ENCODE results near the gene ZDHHC3.
A peak's percentile ranks its signal among the peaks of the same experiment; 100 is the strongest.

ZDHHC3 gene

DNA sequence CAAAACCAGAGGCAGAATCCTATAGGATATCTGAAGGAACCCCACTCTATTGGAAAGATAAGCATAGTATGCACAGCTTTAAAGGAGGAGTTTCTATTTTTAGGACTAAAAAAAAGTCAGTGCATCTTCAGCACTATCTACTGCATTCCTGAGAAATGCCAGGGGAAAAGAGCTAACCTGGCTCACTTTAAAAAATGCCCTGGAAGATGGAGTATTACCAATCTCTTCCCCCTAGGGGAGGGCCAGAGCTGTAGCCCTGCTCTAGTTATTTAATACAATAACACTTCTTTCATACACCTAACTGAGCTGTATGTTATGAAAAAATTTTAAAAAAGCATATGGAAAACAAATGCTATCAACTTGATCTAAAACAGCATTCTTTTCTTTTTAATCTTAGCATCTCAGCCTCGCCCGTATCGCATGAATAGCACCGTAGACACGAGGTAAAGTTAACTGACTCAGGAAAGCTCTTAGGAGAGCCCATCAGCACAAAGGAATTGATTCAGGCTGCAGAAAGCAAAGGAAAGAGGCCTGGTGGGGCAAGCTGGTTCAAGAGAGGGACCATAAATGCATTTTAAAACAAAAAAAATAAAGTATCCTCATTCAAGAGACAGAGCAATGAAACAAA lies 51.4 kb downstream of the ZDHHC3 start:
- no peak for DNase-seq

DNA sequence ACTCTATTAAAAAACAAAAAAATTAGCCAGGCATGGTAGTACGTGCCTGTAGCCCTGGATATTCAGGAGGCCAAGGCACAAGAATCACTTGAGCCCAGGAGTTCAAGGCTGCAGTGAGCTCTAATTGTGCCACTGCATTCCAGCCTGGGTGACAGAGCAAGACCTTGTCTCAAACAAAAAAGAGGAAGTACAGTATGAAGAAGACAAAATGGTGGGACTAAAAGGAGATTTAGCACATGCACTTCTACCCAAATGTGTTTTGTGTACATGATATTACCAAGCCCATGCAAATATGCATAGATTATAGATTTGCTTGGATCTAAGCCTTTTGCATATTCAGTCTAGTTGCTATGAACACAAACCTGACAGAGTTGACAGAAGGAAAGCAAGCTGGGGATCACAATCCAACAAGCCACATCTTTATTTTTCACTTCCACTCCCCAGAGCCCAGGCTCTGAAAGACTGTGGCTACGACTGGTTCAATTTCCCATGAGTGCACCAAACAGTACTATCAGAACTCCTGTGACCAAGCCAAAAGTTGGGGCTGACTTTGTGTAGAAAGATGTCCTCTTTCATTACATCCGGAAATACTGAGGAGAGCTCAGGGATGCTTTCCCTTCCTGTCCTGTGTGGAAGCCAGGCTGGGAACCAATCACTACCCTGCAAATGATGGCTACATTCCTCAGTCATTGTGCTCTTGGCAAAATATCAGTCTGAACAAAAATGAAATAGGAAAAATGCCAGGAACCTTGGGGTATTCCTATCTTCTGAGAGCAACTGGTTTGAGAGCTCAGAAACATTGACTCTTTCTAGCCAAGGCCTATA lies 52.1 kb downstream of the ZDHHC3 start:
- DNase-seq, result peak; percentile 60 to 63

DNA sequence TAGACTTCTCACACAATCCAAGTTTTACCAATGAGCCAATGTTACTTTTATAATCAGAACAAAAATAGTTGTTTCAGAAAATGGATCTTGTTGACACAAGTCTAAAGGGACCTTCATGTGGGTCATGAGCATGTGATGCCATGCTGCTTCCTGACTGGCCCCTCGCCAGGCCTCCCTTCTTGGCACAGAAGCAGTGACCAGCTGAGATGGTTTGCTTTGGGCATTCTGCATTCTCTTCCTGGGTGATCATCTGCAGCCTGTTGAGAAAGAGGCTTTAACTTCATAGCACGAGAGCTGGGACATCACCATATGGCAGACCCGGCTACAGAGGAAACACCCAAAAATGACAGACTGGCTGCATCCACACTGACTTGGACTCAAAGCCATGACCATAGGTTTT lies 55.9 kb downstream of the ZDHHC3 start:
- no peak for DNase-seq

DNA sequence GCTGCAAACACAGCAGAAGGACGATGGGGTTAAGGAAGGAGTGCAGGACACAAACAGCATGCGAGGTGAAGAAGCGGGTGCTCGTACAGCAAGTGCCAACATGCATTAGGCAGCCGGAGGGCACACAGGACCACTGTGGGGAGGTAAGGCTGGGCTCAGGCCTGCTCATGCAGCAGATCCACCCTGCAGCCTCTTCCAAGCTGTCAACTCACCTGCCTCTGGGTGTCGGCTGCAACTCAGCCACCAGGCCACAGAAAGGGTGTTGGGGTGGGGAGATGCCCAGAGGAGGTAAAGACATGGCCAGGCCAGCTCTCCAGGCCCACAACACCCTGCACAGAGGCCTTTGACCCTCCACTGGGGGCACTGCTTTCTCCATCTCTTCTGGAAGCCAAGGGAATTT lies 57.4 kb downstream of the ZDHHC3 start:
- no peak for DNase-seq

DNA sequence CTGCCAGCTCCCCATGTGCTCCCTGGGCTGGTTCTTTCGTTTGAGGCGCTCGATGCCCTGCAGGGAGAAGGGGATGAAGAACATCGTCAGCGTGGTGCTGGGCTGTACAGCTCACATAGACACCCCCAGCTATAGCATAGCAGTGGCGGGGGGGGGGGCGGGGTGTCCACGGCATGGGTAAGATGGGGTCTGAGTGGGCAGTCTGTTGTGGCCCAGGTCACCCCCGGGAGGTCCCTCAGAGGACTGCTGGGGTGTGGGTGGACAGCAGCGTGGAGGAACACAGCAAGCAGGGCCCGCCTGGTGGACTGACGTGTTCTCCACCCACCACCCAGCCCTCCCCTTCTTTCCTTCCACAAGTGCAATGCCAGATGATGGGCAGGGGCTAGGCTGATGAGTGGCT lies 57.9 kb downstream of the ZDHHC3 start:
- DNase-seq, result no peak

DNA sequence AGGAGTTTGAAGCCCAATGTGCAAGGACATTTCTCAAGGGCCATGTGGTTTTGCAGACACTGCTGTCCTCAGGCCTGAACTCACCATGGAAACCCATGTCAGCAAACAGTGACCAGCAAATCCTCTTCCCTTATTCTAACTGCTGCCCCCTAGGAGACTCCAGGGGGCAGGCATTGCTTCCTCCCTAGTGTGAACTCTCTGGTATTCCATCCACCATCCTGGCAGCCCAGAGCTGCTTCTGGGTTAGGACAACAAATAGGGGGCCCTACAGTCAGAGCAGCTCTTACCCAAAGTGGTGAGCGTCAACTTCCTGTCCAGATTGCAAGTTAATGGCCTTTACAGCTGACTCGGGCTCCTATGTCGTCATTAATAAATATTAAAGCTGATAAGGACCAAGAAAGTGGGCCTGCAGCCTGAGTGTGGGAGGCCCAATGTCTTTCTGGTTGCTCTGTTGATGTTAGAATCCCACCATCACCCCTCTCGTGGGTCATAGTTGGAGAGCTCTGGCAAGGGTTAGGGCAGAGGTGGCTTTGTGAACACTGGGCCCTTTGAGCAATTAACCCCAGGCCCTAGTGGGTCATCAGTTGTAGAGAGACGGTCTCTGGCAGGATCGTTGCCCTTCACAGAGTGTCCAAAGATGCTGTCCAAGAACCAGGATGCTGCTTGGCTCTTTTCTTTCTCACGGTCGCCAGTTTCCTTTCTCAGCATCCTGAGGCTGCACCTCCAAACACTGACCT lies 60.1 kb downstream of the ZDHHC3 start:
- no peak for DNase-seq

GRCh38 chr3:44914936-44915335 lies 61.0 kb downstream of the ZDHHC3 start:
- DNase-seq, result peak in 1 of 2 experiments; percentile 36

DNA sequence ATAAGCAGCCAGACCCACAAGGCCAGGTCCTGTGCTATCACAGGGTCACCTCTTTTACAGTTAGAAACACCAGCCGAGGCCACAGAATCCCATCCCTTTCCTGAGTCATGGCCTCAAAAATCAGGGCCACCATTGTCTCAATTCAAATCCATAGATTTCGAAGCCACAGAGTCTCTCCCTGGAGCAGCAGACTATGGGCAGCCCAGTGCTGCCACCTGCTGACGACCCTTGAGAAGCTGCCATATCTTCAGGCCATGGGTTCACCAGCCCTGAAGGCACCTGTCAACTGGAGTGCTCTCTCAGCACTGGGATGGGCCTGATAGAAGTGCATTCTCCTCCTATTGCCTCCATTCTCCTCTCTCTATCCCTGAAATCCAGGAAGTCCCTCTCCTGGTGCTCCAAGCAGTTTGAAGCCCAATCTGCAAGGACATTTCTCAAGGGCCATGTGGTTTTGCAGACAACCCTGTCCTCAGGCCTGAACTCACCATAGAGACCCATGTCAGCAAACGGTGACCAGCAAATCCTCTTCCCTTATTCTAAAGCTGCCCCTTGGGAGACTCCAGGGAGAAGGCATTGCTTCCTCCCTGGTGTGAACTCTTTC lies 62.0 kb downstream of the ZDHHC3 start:
- peak; percentile 61 to 75 for DNase-seq

- DNase-seq, result no peak
Observed at GRCh38 chr3:44910693-44911092, 65.3 kb downstream of the ZDHHC3 start.

DNA sequence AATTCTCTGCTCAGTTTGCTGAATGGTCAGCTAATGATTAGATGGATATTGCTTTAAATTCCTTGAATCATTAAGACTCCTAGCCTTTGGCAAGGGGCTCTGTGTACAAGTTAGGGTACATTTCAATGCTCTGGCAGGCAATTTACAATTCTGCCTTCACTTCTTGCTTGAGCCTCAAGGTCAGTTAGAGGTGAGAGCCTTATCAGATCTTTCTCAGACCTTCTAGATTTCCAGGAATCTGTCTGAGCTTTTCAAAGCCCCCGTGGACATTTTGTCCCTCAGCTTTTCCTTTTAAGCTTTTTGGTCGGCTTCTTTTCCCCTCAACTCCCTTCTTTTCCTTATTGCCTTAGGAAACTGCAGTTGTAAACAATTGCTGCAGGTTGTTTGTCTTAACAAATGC lies 66.9 kb downstream of the ZDHHC3 start:
- no peak for DNase-seq

DNA sequence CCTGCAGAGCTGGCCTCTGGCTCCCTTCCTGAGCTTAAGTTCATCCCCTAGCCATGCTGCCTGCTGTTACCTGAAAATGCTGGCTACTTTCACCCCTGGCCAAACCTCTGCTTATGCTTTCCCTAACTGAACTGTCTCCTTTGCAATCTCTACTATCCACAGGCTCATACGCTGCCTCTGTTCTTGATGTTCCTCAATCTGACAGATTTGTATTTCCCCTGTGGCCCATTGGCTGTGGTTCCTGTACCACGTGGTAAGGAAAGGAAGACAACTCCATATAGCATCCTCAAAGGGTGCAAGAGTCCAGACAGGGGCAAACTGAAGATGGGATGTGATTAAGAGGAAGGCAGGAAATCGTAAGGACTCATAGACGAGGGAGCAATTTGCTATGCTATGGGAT lies 68.4 kb downstream of the ZDHHC3 start:
- DNase-seq, result no peak

DNA sequence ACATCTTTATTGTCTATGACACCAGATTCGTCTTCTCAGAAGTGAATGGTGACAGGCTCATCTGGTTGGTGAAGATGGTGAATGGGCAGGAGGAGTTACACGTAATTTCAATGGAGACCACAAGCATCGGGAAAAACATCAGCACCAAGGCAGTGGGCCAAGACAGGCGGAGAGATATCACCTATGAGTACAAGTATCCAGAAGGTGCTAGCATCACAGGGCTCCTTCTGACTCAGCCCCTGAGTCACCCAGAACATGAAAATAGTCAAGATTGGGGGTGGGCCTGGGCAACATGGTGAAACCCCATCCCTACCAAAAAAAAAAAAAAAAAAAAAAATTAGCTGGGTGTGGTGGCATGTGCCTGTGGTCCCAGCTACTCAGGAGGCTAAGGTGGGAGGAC lies 69.0 kb downstream of the ZDHHC3 start:
- DNase-seq, result no peak

GRCh38 chr3:44905446-44906157 lies 70.4 kb downstream of the ZDHHC3 start:
- DNase-seq, result no peak

- DNase-seq, result no peak
Observed at GRCh38 chr3:44903751-44904150, 72.2 kb downstream of the ZDHHC3 start.

DNA sequence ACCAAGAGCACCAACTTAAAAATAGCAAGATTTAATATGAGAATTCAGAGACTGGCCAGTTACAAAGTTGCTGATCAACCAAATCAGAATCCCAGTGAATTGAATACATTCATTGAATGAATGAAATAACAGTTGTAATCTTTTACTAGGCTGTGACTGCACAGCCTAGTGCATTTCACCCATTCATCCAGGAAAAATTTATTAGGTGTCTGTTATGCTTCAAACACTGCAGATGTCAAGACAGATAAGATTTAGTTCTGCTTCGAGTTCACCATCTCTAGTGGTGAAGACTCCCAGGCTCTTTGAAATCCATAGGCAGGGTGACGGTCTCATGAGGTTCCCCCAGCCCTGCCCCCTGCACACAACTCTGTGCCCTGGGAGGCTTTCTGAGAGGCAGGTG lies 72.7 kb downstream of the ZDHHC3 start:
- DNase-seq, result no peak

DNA sequence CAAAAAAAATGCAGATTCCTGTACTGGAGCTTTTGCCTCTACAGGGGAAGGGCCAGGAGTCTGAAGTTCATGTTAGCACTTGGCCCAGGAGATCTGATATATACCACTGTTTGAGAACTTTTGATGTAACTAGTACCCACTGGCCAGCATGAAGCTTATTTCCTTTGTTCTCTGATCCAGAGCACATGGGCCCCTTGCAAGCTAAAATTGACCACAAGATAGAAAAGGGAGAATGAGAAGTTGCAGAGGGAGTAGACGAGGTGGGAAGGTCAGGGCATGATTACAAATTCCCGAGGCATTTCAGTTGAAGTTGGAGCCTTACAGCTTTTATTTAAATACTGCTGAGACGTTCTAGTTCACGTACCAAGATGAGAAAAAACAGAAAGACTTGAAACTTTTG lies 73.3 kb downstream of the ZDHHC3 start:
- no peak for DNase-seq

DNA sequence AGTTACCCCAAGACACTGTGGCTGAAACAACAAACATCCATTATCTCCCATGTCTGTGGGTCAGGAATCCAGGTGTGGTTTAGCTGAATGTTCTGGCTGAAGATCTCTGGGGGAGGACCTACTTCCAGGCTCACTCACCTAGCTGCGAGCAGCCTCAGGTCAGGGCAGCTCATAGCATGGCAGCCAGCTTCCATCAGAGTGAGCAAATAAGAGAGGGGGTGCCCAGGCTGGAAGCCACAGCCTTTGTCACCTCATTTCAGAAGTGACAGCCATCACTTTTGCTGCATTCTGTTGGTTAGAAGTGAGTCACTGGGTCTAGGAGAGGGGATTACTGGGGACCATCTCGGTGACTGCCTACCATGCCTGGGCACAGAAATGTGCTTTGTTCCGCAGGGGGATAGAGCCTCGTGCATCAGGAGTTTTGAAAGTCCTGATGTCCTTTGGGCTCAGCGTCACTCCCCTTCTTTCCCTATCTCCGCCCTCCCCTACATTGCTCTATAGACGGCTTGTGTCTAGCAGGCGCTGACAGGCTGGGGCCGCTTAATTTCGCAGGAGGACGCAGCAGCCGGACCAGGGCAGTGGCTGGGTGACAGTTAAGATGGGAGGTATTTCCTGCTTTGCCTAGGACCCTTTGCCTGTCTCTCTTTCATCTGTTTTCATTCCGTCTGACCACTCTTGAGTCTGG lies 76.1 kb downstream of the ZDHHC3 start:
- no peak for DNase-seq

DNA sequence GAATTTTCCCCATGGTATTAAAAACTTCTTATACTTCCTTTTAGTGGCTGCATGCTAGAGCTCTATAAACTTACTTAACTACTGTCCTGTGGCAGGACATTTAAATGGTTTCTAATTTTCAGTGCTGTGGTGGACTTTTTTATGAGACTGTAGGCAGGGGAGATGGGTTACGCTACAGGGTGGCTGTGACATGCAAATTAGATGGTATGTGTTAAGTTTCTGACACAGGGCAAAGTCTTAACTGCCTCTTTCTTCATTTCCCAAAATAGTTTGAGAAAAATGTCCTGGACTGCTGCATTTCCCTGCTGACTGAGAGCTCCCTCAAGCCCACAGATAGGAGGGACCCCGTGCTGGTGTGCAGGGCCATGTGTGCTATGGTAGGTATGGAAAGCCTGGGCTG lies 79.5 kb downstream of the ZDHHC3 start:
- peak in 1 of 2 experiments; percentile 33 for DNase-seq

- DNase-seq, result no peak
Observed at GRCh38 chr3:44894485-44894884, 81.5 kb downstream of the ZDHHC3 start.

- no peak for DNase-seq
Observed at GRCh38 chr3:44893097-44893496, 82.9 kb downstream of the ZDHHC3 start.

- no peak for DNase-seq
Observed at GRCh38 chr3:44892689-44893088, 83.3 kb downstream of the ZDHHC3 start.

DNA sequence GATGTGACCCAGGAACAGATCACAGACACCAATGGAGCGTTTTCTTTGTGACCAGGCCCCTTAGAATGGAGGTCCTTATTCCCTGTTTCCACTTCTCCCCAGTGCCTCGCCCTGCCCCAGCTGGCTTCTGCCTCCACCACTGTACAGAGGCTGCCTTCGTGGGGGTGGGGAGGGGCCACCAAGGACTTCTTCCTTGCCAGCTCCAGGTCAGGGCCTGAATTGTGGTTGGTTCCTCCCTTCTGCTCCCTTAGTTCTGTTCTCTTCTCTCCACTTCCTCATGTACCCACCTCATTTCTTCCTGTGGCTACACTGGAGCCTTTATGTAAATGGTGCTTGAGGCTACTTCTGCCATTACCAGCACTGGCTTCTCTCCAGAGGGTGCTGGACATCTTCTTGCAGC lies 85.1 kb downstream of the ZDHHC3 start:
- no peak for DNase-seq

All from NCI-H526 (cell line).